ENCODE results near the gene FOXL2. TPM values are rescaled to one million over a fixed set of nuclear protein-coding genes. Genes with fewer than 3 reads are reported as not detected.

Gene FOXL2
- total RNA-seq (2014; rRNA removed; shearing (Covaris generic); ENCODE audit: low replicate concordance): not detected in 2 replicates

GRCh38 chr3:138946663-138947494, at the start of gene FOXL2, which contains the start of gene FOXL2NB:
Gene FOXL2 (minus strand): TSS chr3:138947137. CDS start chr3:138946722, 415 bp downstream.
Gene FOXL2NB (plus strand): TSS chr3:138947217. CDS start chr3:138947365, 148 bp downstream.
- Histone ChIP-seq H3K9me3 (ENCODE audit: low read length) (no peaks in the 10 kb centered on the region), H4K20me1 (ENCODE audit: insufficient read depth, low read depth, low read length) (no peaks in the 10 kb centered on the region), H3K4me1 (ENCODE audit: low read length) (no peaks in the 10 kb centered on the region), H3K27me3 (ENCODE audit: low read length) (no peaks in the 10 kb centered on the region), H3K4me2 (ENCODE audit: low read depth, low read length, poor library complexity, severe bottlenecking) (no peak within 1 kb of the TSS), H3K79me2 (ENCODE audit: low read length) (no peaks in the 10 kb centered on the region), H3K36me3 (ENCODE audit: insufficient read depth, low read length) (no peaks in the 10 kb centered on the region), H3K9me2 (replicated peaks; ENCODE audit: insufficient read depth, low read length) (no peaks in the 10 kb centered on the region), H2AFZ (ENCODE audit: low read length) (no peak within 1 kb of the TSS), H3K9ac (ENCODE audit: low read length) (no peak within 1 kb of the TSS), H3K27ac (ENCODE audit: low read length) (no peak within 1 kb of the TSS), H3K4me3 (ENCODE audit: low read length) (no peak within 1 kb of the TSS)
- DNase-seq: no peak

DNA sequence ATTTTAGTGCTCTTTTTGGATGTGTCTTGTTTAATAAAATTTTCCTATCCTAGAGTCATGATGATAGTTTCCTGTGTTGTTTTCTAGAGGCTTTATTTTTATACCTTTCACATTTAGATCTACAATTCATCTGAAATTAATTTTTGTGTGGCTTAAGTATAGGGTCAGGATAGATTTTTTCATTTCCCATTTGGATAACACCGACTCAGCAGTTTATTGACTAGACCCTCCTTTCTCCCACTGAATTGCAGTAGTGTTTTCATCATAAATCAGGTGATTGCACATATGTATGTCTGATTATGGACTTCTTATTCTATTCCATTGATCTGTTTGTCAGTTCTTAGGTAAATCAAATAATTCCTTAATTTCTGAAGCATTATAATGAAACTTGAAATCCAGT, 48.8 kb upstream of the FOXL2 start:
- Histone ChIP-seq H3K9me3 (ENCODE audit: low read length) (no peaks in the 10 kb centered on the region), H2AFZ (ENCODE audit: low read length) (no peak overlapping the region), H3K27me3 (ENCODE audit: low read length) (no peaks in the 10 kb centered on the region), H3K4me3 (ENCODE audit: low read length) (no peak overlapping the region), H3K36me3 (ENCODE audit: insufficient read depth, low read length) (no peaks in the 10 kb centered on the region), H3K4me2 (ENCODE audit: low read depth, low read length, poor library complexity, severe bottlenecking) (no peak overlapping the region), H3K79me2 (ENCODE audit: low read length) (no peaks in the 10 kb centered on the region), H3K9ac (ENCODE audit: low read length) (no peak overlapping the region), H4K20me1 (ENCODE audit: insufficient read depth, low read depth, low read length) (no peaks in the 10 kb centered on the region), H3K27ac (ENCODE audit: low read length) (no peak overlapping the region), H3K9me2 (replicated peaks; ENCODE audit: insufficient read depth, low read length) (no peaks in the 10 kb centered on the region), H3K4me1 (ENCODE audit: low read length) (no peaks in the 10 kb centered on the region)
- no peak for DNase-seq

DNA sequence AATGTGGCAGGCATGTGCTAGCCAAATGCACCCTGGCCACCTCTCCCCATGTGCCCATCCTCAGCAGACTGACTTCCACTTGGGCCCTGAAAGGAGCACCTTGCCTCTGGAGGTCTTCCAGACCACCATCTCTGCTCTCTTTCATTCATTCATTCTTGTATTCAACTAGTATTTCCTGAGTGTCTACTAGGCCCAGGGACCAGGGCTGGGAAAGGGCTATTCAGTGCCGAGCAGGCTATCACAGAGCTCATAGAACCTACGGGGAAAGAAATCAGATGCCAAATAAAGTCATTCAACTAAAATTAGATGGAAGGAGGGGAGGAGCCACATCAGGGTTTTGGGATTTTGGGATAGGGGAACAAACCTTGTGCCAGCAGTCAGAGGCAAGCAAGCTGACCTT, 40.2 kb upstream of the FOXL2 start:
- no peak overlapping the region for H3K27ac ChIP-seq (ENCODE audit: low read length)
- H3K27me3 ChIP-seq (ENCODE audit: low read length): no peaks in the 10 kb centered on the region
- no peaks in the 10 kb centered on the region for H3K36me3 ChIP-seq (ENCODE audit: insufficient read depth, low read length)
- no peaks in the 10 kb centered on the region for H3K79me2 ChIP-seq (ENCODE audit: low read length)
- H3K4me2 ChIP-seq (ENCODE audit: low read depth, low read length, poor library complexity, severe bottlenecking): no peak overlapping the region
- H3K4me3 ChIP-seq (ENCODE audit: low read length): no peak overlapping the region
- H4K20me1 ChIP-seq (ENCODE audit: insufficient read depth, low read depth, low read length): no peaks in the 10 kb centered on the region
- no peaks in the 10 kb centered on the region for H3K9me2 ChIP-seq (replicated peaks; ENCODE audit: insufficient read depth, low read length)
- no peak for DNase-seq
- H3K9me3 ChIP-seq (ENCODE audit: low read length): no peaks in the 10 kb centered on the region
- H2AFZ ChIP-seq (ENCODE audit: low read length): no peak overlapping the region
- H3K9ac ChIP-seq (ENCODE audit: low read length): no peak overlapping the region
- no peaks in the 10 kb centered on the region for H3K4me1 ChIP-seq (ENCODE audit: low read length)

DNA sequence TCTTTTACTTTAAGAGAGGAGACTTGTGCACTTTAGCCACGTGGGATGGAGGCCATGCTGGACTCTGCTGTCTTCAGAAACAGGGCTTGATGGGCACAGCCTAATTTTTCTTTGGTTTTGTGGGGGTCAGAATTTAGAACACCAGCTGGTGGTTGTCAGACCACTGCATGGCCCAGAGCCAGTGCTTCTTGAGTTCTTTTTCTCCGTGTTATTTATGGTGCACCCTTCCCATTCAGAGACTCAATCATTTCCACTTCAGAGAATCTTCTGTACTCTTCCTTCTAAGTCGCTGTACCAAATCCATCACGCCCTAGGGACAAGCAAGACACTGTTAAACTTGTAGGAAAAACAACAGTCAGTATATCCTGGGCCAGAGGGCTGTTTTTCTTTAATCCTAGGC, 39.0 kb upstream of the FOXL2 start:
- no peak for DNase-seq
- no peaks in the 10 kb centered on the region for H3K9me3 ChIP-seq (ENCODE audit: low read length)
- no peaks in the 10 kb centered on the region for H3K9me2 ChIP-seq (replicated peaks; ENCODE audit: insufficient read depth, low read length)
- no peaks in the 10 kb centered on the region for H4K20me1 ChIP-seq (ENCODE audit: insufficient read depth, low read depth, low read length)
- H2AFZ ChIP-seq (ENCODE audit: low read length): no peak overlapping the region
- no peaks in the 10 kb centered on the region for H3K4me1 ChIP-seq (ENCODE audit: low read length)
- no peak overlapping the region for H3K9ac ChIP-seq (ENCODE audit: low read length)
- H3K4me2 ChIP-seq (ENCODE audit: low read depth, low read length, poor library complexity, severe bottlenecking): no peak overlapping the region
- H3K27me3 ChIP-seq (ENCODE audit: low read length): no peaks in the 10 kb centered on the region
- no peaks in the 10 kb centered on the region for H3K79me2 ChIP-seq (ENCODE audit: low read length)
- no peak overlapping the region for H3K4me3 ChIP-seq (ENCODE audit: low read length)
- H3K27ac ChIP-seq (ENCODE audit: low read length): no peak overlapping the region
- no peaks in the 10 kb centered on the region for H3K36me3 ChIP-seq (ENCODE audit: insufficient read depth, low read length)

- no peak for DNase-seq
- Histone ChIP-seq H3K4me1 (ENCODE audit: low read length) (no peaks in the 10 kb centered on the region), H3K4me2 (ENCODE audit: low read depth, low read length, poor library complexity, severe bottlenecking) (no peak overlapping the region), H3K27me3 (ENCODE audit: low read length) (no peaks in the 10 kb centered on the region), H3K79me2 (ENCODE audit: low read length) (no peaks in the 10 kb centered on the region), H3K9me3 (ENCODE audit: low read length) (no peaks in the 10 kb centered on the region), H3K9me2 (replicated peaks; ENCODE audit: insufficient read depth, low read length) (no peaks in the 10 kb centered on the region), H3K9ac (ENCODE audit: low read length) (no peak overlapping the region), H4K20me1 (ENCODE audit: insufficient read depth, low read depth, low read length) (no peaks in the 10 kb centered on the region), H3K36me3 (ENCODE audit: insufficient read depth, low read length) (no peaks in the 10 kb centered on the region), H2AFZ (ENCODE audit: low read length) (no peak overlapping the region), H3K4me3 (ENCODE audit: low read length) (no peak overlapping the region), H3K27ac (ENCODE audit: low read length) (no peak overlapping the region)
Observed at GRCh38 chr3:138984816-138985215, 37.9 kb upstream of the FOXL2 start.

- H3K27ac ChIP-seq (ENCODE audit: low read length): no peak overlapping the region
- H3K27me3 ChIP-seq (ENCODE audit: low read length): no peaks in the 10 kb centered on the region
- no peak overlapping the region for H3K4me3 ChIP-seq (ENCODE audit: low read length)
- H2AFZ ChIP-seq (ENCODE audit: low read length): no peak overlapping the region
- H3K4me1 ChIP-seq (ENCODE audit: low read length): no peaks in the 10 kb centered on the region
- H3K4me2 ChIP-seq (ENCODE audit: low read depth, low read length, poor library complexity, severe bottlenecking): no peak overlapping the region
- H3K36me3 ChIP-seq (ENCODE audit: insufficient read depth, low read length): no peaks in the 10 kb centered on the region
- H3K9ac ChIP-seq (ENCODE audit: low read length): no peak overlapping the region
- no peaks in the 10 kb centered on the region for H3K79me2 ChIP-seq (ENCODE audit: low read length)
- DNase-seq: no peak
- no peaks in the 10 kb centered on the region for H4K20me1 ChIP-seq (ENCODE audit: insufficient read depth, low read depth, low read length)
- H3K9me2 ChIP-seq (replicated peaks; ENCODE audit: insufficient read depth, low read length): no peaks in the 10 kb centered on the region
- H3K9me3 ChIP-seq (ENCODE audit: low read length): no peaks in the 10 kb centered on the region
Observed at GRCh38 chr3:138976047-138976446, 29.1 kb upstream of the FOXL2 start.

- no peaks in the 10 kb centered on the region for H4K20me1 ChIP-seq (ENCODE audit: insufficient read depth, low read depth, low read length)
- no peak overlapping the region for H2AFZ ChIP-seq (ENCODE audit: low read length)
- H3K4me3 ChIP-seq (ENCODE audit: low read length): no peak overlapping the region
- H3K9me2 ChIP-seq (replicated peaks; ENCODE audit: insufficient read depth, low read length): no peaks in the 10 kb centered on the region
- no peaks in the 10 kb centered on the region for H3K4me1 ChIP-seq (ENCODE audit: low read length)
- no peaks in the 10 kb centered on the region for H3K9me3 ChIP-seq (ENCODE audit: low read length)
- no peak overlapping the region for H3K4me2 ChIP-seq (ENCODE audit: low read depth, low read length, poor library complexity, severe bottlenecking)
- H3K79me2 ChIP-seq (ENCODE audit: low read length): no peaks in the 10 kb centered on the region
- H3K36me3 ChIP-seq (ENCODE audit: insufficient read depth, low read length): no peaks in the 10 kb centered on the region
- no peak for DNase-seq
- no peak overlapping the region for H3K9ac ChIP-seq (ENCODE audit: low read length)
- no peak overlapping the region for H3K27ac ChIP-seq (ENCODE audit: low read length)
- H3K27me3 ChIP-seq (ENCODE audit: low read length): no peaks in the 10 kb centered on the region
Observed at GRCh38 chr3:138975351-138975750, 28.4 kb upstream of the FOXL2 start.

DNA sequence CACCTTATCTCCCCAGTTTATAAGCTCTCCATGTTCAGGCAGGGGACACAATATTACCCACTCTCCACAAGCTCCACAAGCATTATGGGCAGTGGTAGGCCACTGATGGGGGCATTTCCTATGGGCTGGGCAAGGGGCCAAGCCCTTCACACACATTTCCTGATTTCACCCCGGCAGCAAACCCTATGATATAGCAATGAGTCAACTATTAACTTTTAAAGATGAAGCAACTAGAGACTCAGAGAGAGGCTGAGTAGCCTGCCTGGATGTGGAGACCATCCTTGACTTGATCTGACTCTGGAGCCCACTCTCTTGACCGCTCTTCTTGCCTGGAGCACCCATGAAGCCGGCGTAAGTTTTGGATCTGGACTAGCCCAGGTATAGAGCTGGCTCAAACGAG, 27.5 kb upstream of the FOXL2 start:
- no peak overlapping the region for H2AFZ ChIP-seq (ENCODE audit: low read length)
- no peaks in the 10 kb centered on the region for H3K4me1 ChIP-seq (ENCODE audit: low read length)
- no peaks in the 10 kb centered on the region for H4K20me1 ChIP-seq (ENCODE audit: insufficient read depth, low read depth, low read length)
- no peak for DNase-seq
- H3K36me3 ChIP-seq (ENCODE audit: insufficient read depth, low read length): no peaks in the 10 kb centered on the region
- H3K79me2 ChIP-seq (ENCODE audit: low read length): no peaks in the 10 kb centered on the region
- H3K4me3 ChIP-seq (ENCODE audit: low read length): no peak overlapping the region
- no peak overlapping the region for H3K4me2 ChIP-seq (ENCODE audit: low read depth, low read length, poor library complexity, severe bottlenecking)
- H3K9me3 ChIP-seq (ENCODE audit: low read length): no peaks in the 10 kb centered on the region
- H3K9me2 ChIP-seq (replicated peaks; ENCODE audit: insufficient read depth, low read length): no peaks in the 10 kb centered on the region
- no peak overlapping the region for H3K27ac ChIP-seq (ENCODE audit: low read length)
- no peak overlapping the region for H3K9ac ChIP-seq (ENCODE audit: low read length)
- H3K27me3 ChIP-seq (ENCODE audit: low read length): no peaks in the 10 kb centered on the region
